Smooth muscle cell (in vitro differentiated cells): Measurements from ENCODE around the gene MTTP. TPM values are rescaled to one million over a fixed set of nuclear protein-coding genes. Genes with fewer than 3 reads are reported as not detected.

Experiments used
- DNase-seq: peaks from one replicate; lab custom pipeline; 2025; ENCODE audit not compliant: unreplicated experiment; lab: John Stamatoyannopoulos, UW
- H2AFZ ChIP-seq: fragments of 200-600 bp; sonication (generic); 2 replicates; pipeline ENCODE4 v1.6.0; 2016; ENCODE audit warnings: antibody characterized with exemption, low read depth, mild to moderate bottlenecking
- H3F3A ChIP-seq: fragments of 200-600 bp; sonication (generic); 2 replicates; pipeline ENCODE4 v1.6.0; 2017; ENCODE audit warnings: antibody characterized with exemption, low read depth
- H3K27ac ChIP-seq: fragments of 200-600 bp; sonication (generic); 2 replicates; pipeline ENCODE4 v1.5.1; 2016; ENCODE audit warnings: low read depth, mild to moderate bottlenecking
- H3K27me3 ChIP-seq: fragments of 200-600 bp; sonication (generic); 2 replicates; pipeline ENCODE4 v1.6.1; 2016; ENCODE audit warnings: low read depth, mild to moderate bottlenecking
- H3K36me3 ChIP-seq: fragments of 200-600 bp; sonication (generic); 2 replicates; pipeline ENCODE4 v1.5.1; 2016; ENCODE audit warnings: low read depth
- H3K4me1 ChIP-seq: fragments of 200-600 bp; sonication (generic); 2 replicates; pipeline ENCODE4 v1.5.1; 2016; ENCODE audit warnings: low read depth
- H3K4me2 ChIP-seq: fragments of 200-600 bp; sonication (generic); 2 replicates; pipeline ENCODE4 v1.6.0; 2016; ENCODE audit warnings: mild to moderate bottlenecking
- H3K4me3 ChIP-seq: fragments of 200-600 bp; sonication (generic); 2 replicates; pipeline ENCODE4 v1.5.1; 2016; ENCODE audit warnings: mild to moderate bottlenecking
- H3K79me2 ChIP-seq: fragments of 200-600 bp; sonication (generic); 2 replicates; pipeline ENCODE4 v1.6.0; 2016; ENCODE audit warnings: low read depth, mild to moderate bottlenecking
- H3K9ac ChIP-seq: fragments of 200-600 bp; sonication (generic); 2 replicates; pipeline ENCODE4 v1.6.0; 2016; ENCODE audit warnings: low read depth
- H3K9me3 ChIP-seq: fragments of 200-600 bp; sonication (generic); replicated peaks from 2 replicates; pipeline ENCODE4 v1.5.1; 2016; ENCODE audit warnings: low read depth
- H4K20me1 ChIP-seq: fragments of 200-600 bp; sonication (generic); 2 replicates; pipeline ENCODE4 v1.6.0; 2016; ENCODE audit warnings: low read depth
- WGBS: methylation state at CpG from one replicate; pipeline ENCODE4 v1.1.7; 2016; ENCODE audit warnings: low lambda C conversion rate; 5-methylcytosine and 5-hydroxymethylcytosine counted together
- polyA plus RNA-seq: library from polyadenylated mRNA; unstranded; fragments of >200 nt; fragmentation: Nextera tagmentation; extraction: Ambion mirVana; gene quantifications from 2 replicates; pipeline ENCODE4 v1.2.1, GENCODE V29; 2016
- total RNA-seq: library from RNA; depleted of rRNA; stranded (reverse); fragments of >200 nt; gene quantifications from 2 replicates; pipeline ENCODE4 v1.2.3, GENCODE V29; 2014
- TF ChIP-seq, protein P1 (sequence below): fragments of 200-600 bp; sonication (generic); IDR thresholded peaks from 2 replicates; pipeline ENCODE4 v1.5.1; 2017; ENCODE audit warnings: borderline replicate concordance, mild to moderate bottlenecking, antibody characterized with exemption; ENCODE audit not compliant: insufficient read depth, poor library complexity, severe bottlenecking

MTTP gene
- total and polyA plus RNA-seq, 2 experiments from 2014 or later: 0.31 TPM; not detected in 1

DNA sequence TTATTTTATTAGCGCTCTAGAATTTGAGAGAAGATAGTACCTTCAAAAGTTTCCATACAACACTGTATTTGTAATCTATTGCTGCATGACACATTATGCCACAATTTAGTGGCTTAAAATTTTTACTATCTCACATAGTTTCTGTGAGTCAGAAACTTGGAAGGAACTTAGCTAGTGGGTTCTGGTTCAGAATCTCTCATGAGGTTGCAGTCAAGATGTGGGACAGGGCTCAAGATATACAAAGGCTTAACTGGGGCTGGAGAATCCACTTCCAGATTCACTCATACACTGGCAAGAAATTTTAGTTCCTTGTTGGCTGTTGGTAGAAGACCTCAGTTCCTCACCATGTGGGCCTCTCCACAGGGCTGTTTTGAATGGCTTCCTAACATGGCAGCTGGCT is 94.5 kb downstream of the MTTP start:
- H4K20me1 ChIP-seq: no peaks in the 10 kb centered on the region
- no peaks in the 10 kb centered on the region for H3K36me3 ChIP-seq
- no peak for DNase-seq
- 42% methylated on average over 1 of the region's 1 CpG for WGBS
- no peak overlapping the region for H3K4me3 ChIP-seq
- peaks cover 15% of the 10 kb centered on the region for H3F3A ChIP-seq
- H2AFZ ChIP-seq: no peak overlapping the region
- H3K27ac ChIP-seq: peak overlapping the region; percentile 79
- peaks cover 12% of the 10 kb centered on the region for H3K9me3 ChIP-seq
- H3K9ac ChIP-seq: no peak overlapping the region
- no peaks in the 10 kb centered on the region for H3K27me3 ChIP-seq
- TF ChIP-seq, protein P1, sequence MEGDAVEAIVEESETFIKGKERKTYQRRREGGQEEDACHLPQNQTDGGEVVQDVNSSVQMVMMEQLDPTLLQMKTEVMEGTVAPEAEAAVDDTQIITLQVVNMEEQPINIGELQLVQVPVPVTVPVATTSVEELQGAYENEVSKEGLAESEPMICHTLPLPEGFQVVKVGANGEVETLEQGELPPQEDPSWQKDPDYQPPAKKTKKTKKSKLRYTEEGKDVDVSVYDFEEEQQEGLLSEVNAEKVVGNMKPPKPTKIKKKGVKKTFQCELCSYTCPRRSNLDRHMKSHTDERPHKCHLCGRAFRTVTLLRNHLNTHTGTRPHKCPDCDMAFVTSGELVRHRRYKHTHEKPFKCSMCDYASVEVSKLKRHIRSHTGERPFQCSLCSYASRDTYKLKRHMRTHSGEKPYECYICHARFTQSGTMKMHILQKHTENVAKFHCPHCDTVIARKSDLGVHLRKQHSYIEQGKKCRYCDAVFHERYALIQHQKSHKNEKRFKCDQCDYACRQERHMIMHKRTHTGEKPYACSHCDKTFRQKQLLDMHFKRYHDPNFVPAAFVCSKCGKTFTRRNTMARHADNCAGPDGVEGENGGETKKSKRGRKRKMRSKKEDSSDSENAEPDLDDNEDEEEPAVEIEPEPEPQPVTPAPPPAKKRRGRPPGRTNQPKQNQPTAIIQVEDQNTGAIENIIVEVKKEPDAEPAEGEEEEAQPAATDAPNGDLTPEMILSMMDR: no peak
- H3K4me1 ChIP-seq: peaks cover 5% of the 10 kb centered on the region
- no peaks in the 10 kb centered on the region for H3K79me2 ChIP-seq
- H3K4me2 ChIP-seq: peak overlapping the region; percentile 41

DNA sequence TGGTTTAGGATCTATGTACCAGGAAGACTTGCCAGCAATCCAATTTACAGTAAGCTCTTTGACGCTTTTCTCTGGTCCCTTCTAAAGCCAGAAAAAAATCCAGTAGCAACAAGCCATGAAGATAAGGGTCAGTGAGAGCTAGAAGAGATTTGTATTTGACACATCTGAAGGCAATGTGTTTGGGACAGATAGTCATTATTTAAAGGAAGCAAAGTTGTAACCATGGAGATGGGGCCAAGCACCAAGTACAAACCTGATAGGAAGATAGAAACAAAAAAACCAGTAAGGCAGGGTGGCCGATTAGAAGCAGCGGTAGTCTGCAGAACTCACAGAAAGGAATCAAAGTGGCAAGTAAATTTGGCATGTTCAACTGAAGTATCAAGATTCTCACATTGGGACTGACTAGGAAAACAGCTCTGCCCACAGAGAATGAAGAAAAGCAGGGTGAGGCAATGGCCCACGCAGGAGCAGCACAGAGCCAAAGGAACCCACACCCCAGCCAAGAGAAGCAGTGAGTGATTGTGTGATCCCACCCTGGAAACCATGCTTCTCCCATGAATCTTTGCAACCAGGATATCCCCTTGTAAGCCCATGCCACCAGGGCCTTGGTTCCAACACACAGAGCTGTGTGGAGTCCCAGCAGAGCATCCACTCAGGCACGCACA is 95.9 kb downstream of the MTTP start:
- no peak for DNase-seq

More for the DNA sequence above, 95.9 kb downstream of the MTTP start:
- H3K36me3 ChIP-seq: no peaks in the 10 kb centered on the region
- no peaks in the 10 kb centered on the region for H4K20me1 ChIP-seq
- H3K79me2 ChIP-seq: no peaks in the 10 kb centered on the region
- 50% methylated on average over 5 of the region's 5 CpGs for WGBS
- peak overlapping the region; percentile 16 for H3K4me2 ChIP-seq
- no peak overlapping the region for H2AFZ ChIP-seq
- no peak overlapping the region for H3K4me3 ChIP-seq
- H3K27me3 ChIP-seq: no peaks in the 10 kb centered on the region
- peaks cover 17% of the 10 kb centered on the region for H3K9me3 ChIP-seq
- H3K9ac ChIP-seq: no peak overlapping the region
- H3K4me1 ChIP-seq: peaks cover 2% of the 10 kb centered on the region
- H3F3A ChIP-seq: peaks cover 13% of the 10 kb centered on the region
- H3K27ac ChIP-seq: peak overlapping the region; percentile 79
- TF ChIP-seq, protein P1: no peak

Other genes with a start within 250 kb of the MTTP start
- gene ADH1C, start 222.1 kb upstream of the MTTP start, total RNA-seq: not detected in 2 replicates
- gene ADH1C, start 222.1 kb upstream of the MTTP start, polyA plus RNA-seq: not detected in 2 replicates
- not detected in 2 replicates for gene ADH7, start 139.5 kb upstream of the MTTP start, total RNA-seq
- not detected in 2 replicates for gene ADH7, start 139.5 kb upstream of the MTTP start, polyA plus RNA-seq
- not detected in 2 replicates for gene C4orf17, start 63.8 kb upstream of the MTTP start, total RNA-seq
- gene C4orf17, start 63.8 kb upstream of the MTTP start, polyA plus RNA-seq: not detected in 2 replicates
- gene TRMT10A, start 10.8 kb upstream of the MTTP start, total RNA-seq: 4.6 and 7.3 TPM in 2 replicates
- gene TRMT10A, start 10.8 kb upstream of the MTTP start, polyA plus RNA-seq: 1.7 and 4.0 TPM in 2 replicates
- not detected in 2 replicates for gene C4orf54, start 83.0 kb downstream of the MTTP start, total RNA-seq
- gene C4orf54, start 83.0 kb downstream of the MTTP start, polyA plus RNA-seq: not detected in 2 replicates
- gene DAPP1, start 242.0 kb downstream of the MTTP start, total RNA-seq: 7.9 and 9.8 TPM in 2 replicates
- gene DAPP1, start 242.0 kb downstream of the MTTP start, polyA plus RNA-seq: 1.0 and 4.8 TPM in 2 replicates